Smooth muscle cell (in vitro differentiated cells): ENCODE measurements around the gene PTPRG. TPM values are rescaled to one million over a fixed set of nuclear protein-coding genes. Genes with fewer than 3 reads are reported as not detected.

ENCODE experiments used
- DNase-seq: peaks from one replicate; lab custom pipeline; 2025; ENCODE audit not compliant: unreplicated experiment; lab: John Stamatoyannopoulos, UW
- H2AFZ ChIP-seq: fragments of 200-600 bp; sonication (generic); 2 replicates; pipeline ENCODE4 v1.6.0; 2016; ENCODE audit warnings: antibody characterized with exemption, low read depth, mild to moderate bottlenecking
- H3F3A ChIP-seq: fragments of 200-600 bp; sonication (generic); 2 replicates; pipeline ENCODE4 v1.6.0; 2017; ENCODE audit warnings: antibody characterized with exemption, low read depth
- H3K27ac ChIP-seq: fragments of 200-600 bp; sonication (generic); 2 replicates; pipeline ENCODE4 v1.5.1; 2016; ENCODE audit warnings: low read depth, mild to moderate bottlenecking
- H3K27me3 ChIP-seq: fragments of 200-600 bp; sonication (generic); 2 replicates; pipeline ENCODE4 v1.6.1; 2016; ENCODE audit warnings: low read depth, mild to moderate bottlenecking
- H3K36me3 ChIP-seq: fragments of 200-600 bp; sonication (generic); 2 replicates; pipeline ENCODE4 v1.5.1; 2016; ENCODE audit warnings: low read depth
- H3K4me1 ChIP-seq: fragments of 200-600 bp; sonication (generic); 2 replicates; pipeline ENCODE4 v1.5.1; 2016; ENCODE audit warnings: low read depth
- H3K4me2 ChIP-seq: fragments of 200-600 bp; sonication (generic); 2 replicates; pipeline ENCODE4 v1.6.0; 2016; ENCODE audit warnings: mild to moderate bottlenecking
- H3K4me3 ChIP-seq: fragments of 200-600 bp; sonication (generic); 2 replicates; pipeline ENCODE4 v1.5.1; 2016; ENCODE audit warnings: mild to moderate bottlenecking
- H3K79me2 ChIP-seq: fragments of 200-600 bp; sonication (generic); 2 replicates; pipeline ENCODE4 v1.6.0; 2016; ENCODE audit warnings: low read depth, mild to moderate bottlenecking
- H3K9ac ChIP-seq: fragments of 200-600 bp; sonication (generic); 2 replicates; pipeline ENCODE4 v1.6.0; 2016; ENCODE audit warnings: low read depth
- H3K9me3 ChIP-seq: fragments of 200-600 bp; sonication (generic); replicated peaks from 2 replicates; pipeline ENCODE4 v1.5.1; 2016; ENCODE audit warnings: low read depth
- H4K20me1 ChIP-seq: fragments of 200-600 bp; sonication (generic); 2 replicates; pipeline ENCODE4 v1.6.0; 2016; ENCODE audit warnings: low read depth
- CTCF ChIP-seq: fragments of 200-600 bp; sonication (generic); IDR thresholded peaks from 2 replicates; pipeline ENCODE4 v1.5.1; 2017; ENCODE audit warnings: borderline replicate concordance, mild to moderate bottlenecking, antibody characterized with exemption; ENCODE audit not compliant: insufficient read depth, poor library complexity, severe bottlenecking
- WGBS: methylation state at CpG from one replicate; pipeline ENCODE4 v1.1.7; 2016; ENCODE audit warnings: low lambda C conversion rate; 5-methylcytosine and 5-hydroxymethylcytosine counted together
- polyA plus RNA-seq: library from polyadenylated mRNA; unstranded; fragments of >200 nt; fragmentation: Nextera tagmentation; extraction: Ambion mirVana; gene quantifications from 2 replicates; pipeline ENCODE4 v1.2.1, GENCODE V29; 2016
- total RNA-seq: library from RNA; depleted of rRNA; stranded (reverse); fragments of >200 nt; gene quantifications from 2 replicates; pipeline ENCODE4 v1.2.3, GENCODE V29; 2014

The PTPRG gene
- total and polyA plus RNA-seq, 2 experiments from 2014 or later = 21.2 to 87.3 TPM

GRCh38 chr3:61565569-61565968 lies 4.2 kb downstream of the PTPRG start:
- Histone ChIP-seq H2AFZ (no peak overlapping the region), H3K36me3 (no peaks in the 10 kb centered on the region), H3K4me2 (peak overlapping the region; percentile 99), H3K79me2 (peaks cover 82% of the 10 kb centered on the region), H3F3A (peaks cover 2% of the 10 kb centered on the region), H3K9ac (no peak overlapping the region), H3K27me3 (no peaks in the 10 kb centered on the region), H3K27ac (no peak overlapping the region), H3K4me3 (peak overlapping the region; percentile 97), H4K20me1 (peaks cover 87% of the 10 kb centered on the region), H3K9me3 (no peaks in the 10 kb centered on the region), H3K4me1 (peaks cover 12% of the 10 kb centered on the region)
- WGBS = 78% methylated on average over 4 of the region's 4 CpGs
- no peak for TF ChIP-seq CTCF
- DNase-seq = no peak

- no peak for TF ChIP-seq CTCF
- Histone ChIP-seq H3K9ac (no peak overlapping the region), H4K20me1 (peaks cover 100% of the 10 kb centered on the region), H3F3A (no peaks in the 10 kb centered on the region), H3K9me3 (no peaks in the 10 kb centered on the region), H3K36me3 (no peaks in the 10 kb centered on the region), H2AFZ (no peak overlapping the region), H3K4me3 (no peak overlapping the region), H3K4me1 (peaks cover 14% of the 10 kb centered on the region), H3K79me2 (peaks cover 86% of the 10 kb centered on the region), H3K27me3 (no peaks in the 10 kb centered on the region), H3K27ac (no peak overlapping the region), H3K4me2 (no peak overlapping the region)
- 100% methylated on average over 1 of the region's 1 CpG for WGBS
- DNase-seq = no peak
Measured at GRCh38 chr3:61568127-61568526, 6.8 kb downstream of the PTPRG start.

GRCh38 chr3:61569856-61570580 lies 8.6 kb downstream of the PTPRG start:
- no peaks in the 10 kb centered on the region for H3K36me3 ChIP-seq
- peaks cover 85% of the 10 kb centered on the region for H3K79me2 ChIP-seq
- H3K9me3 ChIP-seq = no peaks in the 10 kb centered on the region
- H2AFZ ChIP-seq = no peak overlapping the region
- no peak overlapping the region for H3K4me3 ChIP-seq
- H3K9ac ChIP-seq = no peak overlapping the region
- no peak for TF ChIP-seq CTCF
- H4K20me1 ChIP-seq = peaks cover 100% of the 10 kb centered on the region
- H3K4me2 ChIP-seq = no peak overlapping the region
- DNase-seq = no peak
- H3K4me1 ChIP-seq = peaks cover 11% of the 10 kb centered on the region
- no peak overlapping the region for H3K27ac ChIP-seq
- no peaks in the 10 kb centered on the region for H3F3A ChIP-seq
- no peaks in the 10 kb centered on the region for H3K27me3 ChIP-seq
- 75% methylated on average over 2 of the region's 2 CpGs for WGBS

- Histone ChIP-seq H3K9me3 (no peaks in the 10 kb centered on the region), H3F3A (no peaks in the 10 kb centered on the region), H4K20me1 (peaks cover 100% of the 10 kb centered on the region), H2AFZ (no peak overlapping the region), H3K4me3 (no peak overlapping the region), H3K27me3 (no peaks in the 10 kb centered on the region), H3K27ac (no peak overlapping the region), H3K36me3 (no peaks in the 10 kb centered on the region), H3K79me2 (peaks cover 85% of the 10 kb centered on the region), H3K4me2 (no peak overlapping the region), H3K4me1 (peaks cover 3% of the 10 kb centered on the region), H3K9ac (no peak overlapping the region)
- no peak for TF ChIP-seq CTCF
- 83% methylated on average over 5 of the region's 5 CpGs for WGBS
- DNase-seq = no peak
Measured at GRCh38 chr3:61570813-61571212, 9.4 kb downstream of the PTPRG start.
